C4-2B (cell line): ENCODE results near the gene ADAMTS6.
A peak's percentile ranks its signal among the peaks of the same experiment; 100 is the strongest.
"Not testable (repeated sequence)": the region's sequence is repeated elsewhere in the genome, so short reads cannot be mapped to it uniquely, and the experiment has no call there.

Experiments
- CTCF ChIP-seq: fragments of 450-650 bp; conservative IDR thresholded peaks from 2 replicates; pipeline ENCODE4 v1.5.1; 2017; ENCODE audit warnings: mild to moderate bottlenecking
- ZFX ChIP-seq: fragments of 450-650 bp; IDR thresholded peaks from 2 replicates; pipeline ENCODE4 v1.6.1; 2017

DNA sequence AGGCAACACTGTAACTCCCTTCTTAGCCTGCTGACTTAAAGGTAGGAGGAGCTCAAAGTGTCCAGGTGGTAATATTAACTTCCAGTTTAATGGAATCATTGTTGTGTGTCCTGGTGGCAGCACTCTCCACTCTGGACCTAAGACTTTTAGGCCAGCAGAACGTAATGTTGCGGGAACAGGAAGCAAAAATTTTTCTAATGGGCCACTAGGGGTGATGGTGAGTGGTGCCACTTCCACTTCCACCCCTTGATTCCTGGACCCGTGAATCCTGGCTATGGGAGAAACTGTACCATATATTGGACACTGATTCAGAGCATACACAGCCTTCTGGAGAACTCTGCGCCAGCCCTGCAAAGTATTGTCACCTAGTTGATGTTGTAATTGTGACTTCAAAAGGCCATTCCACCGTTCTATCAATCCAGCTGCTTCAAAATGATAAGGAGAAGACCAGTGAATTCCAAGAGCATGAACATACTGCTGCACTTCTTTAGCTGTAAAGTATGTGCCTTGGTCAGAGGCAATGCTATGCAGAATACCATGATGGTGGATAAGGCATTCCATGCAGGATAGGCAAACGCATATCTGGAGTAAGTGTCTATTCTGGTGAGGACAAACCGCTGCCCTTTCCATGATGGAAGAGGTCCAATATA lies 6.4 kb upstream of the ADAMTS6 start:
- TF ChIP-seq CTCF: peak; percentile 36
- TF ChIP-seq ZFX: not testable (repeated sequence)
